K562 (cell line): Measurements from ENCODE around the gene LAMTOR1.

Experiments used
- CTCF ChIP-seq, 3 experiments: IDR thresholded peaks in 2 of 3; conservative IDR thresholded peaks in 1 of 3; 2 replicates each; pipeline ENCODE4 v1.5.1; 2011 to 2012; ENCODE audit warnings: low read length in 3 of 3, mild to moderate bottlenecking in 3 of 3, control low read depth in 2 of 3, improper control_type of control experiment in 1 of 3, inconsistent platforms in 1 of 3, low read depth in 1 of 3, mixed read lengths in 1 of 3, moderate library complexity in 1 of 3; ENCODE audit not compliant: insufficient read depth in 2 of 3
- EP300 ChIP-seq: IDR thresholded peaks from 2 replicates; pipeline ENCODE4 v1.6.1; 2012; ENCODE audit warnings: low read length, improper control_type of control experiment
- GATA2 ChIP-seq: sonication (generic); formaldehyde crosslinking; IDR thresholded peaks from 2 replicates; pipeline ENCODE4 v1.4.0; 2020; ENCODE audit warnings: mild to moderate bottlenecking, missing genetic modification reagents
- HINFP ChIP-seq: fragments of 450-650 bp; conservative IDR thresholded peaks from 2 replicates; pipeline ENCODE4 v1.6.1; 2016; ENCODE audit warnings: missing genetic modification characterization, low read depth, mild to moderate bottlenecking, control low read depth, missing compliant biosample characterization
- HMG20B ChIP-seq: fragments of 250-450 bp; sonication (Bioruptor Pico); IDR thresholded peaks from 2 replicates; pipeline ENCODE4 v1.5.0; 2021; ENCODE audit warnings: mild to moderate bottlenecking
- IRF1 ChIP-seq: sonication (generic); formaldehyde crosslinking; IDR thresholded peaks from 2 replicates; pipeline ENCODE4 v1.8.0; 2022; ENCODE audit warnings: missing genetic modification reagents, mild to moderate bottlenecking, borderline replicate concordance
- NKRF ChIP-seq: fragments of 450-650 bp; IDR thresholded peaks from 2 replicates; pipeline ENCODE4 v1.6.1; 2016; ENCODE audit warnings: borderline replicate concordance
- POLR2A ChIP-seq: fragments of 450-650 bp; conservative IDR thresholded peaks from 2 replicates; pipeline ENCODE4 v1.6.1; 2016
- RB1 ChIP-seq: fragments of 450-650 bp; IDR thresholded peaks from 2 replicates; pipeline ENCODE4 v1.6.1; 2017; ENCODE audit warnings: low read depth, mild to moderate bottlenecking
- TCF7L2 ChIP-seq: fragments of 150-350 bp; IDR thresholded peaks from 2 replicates; pipeline ENCODE4 v1.6.1; 2016; ENCODE audit warnings: low read depth, mild to moderate bottlenecking, low read length, moderate library complexity
- ZNF280B ChIP-seq: fragments of 250-450 bp; sonication (Bioruptor Pico); IDR thresholded peaks from 2 replicates; pipeline ENCODE4 v1.5.1; 2021; ENCODE audit warnings: mild to moderate bottlenecking
- ZNF41 ChIP-seq: fragments of 250-450 bp; sonication (Bioruptor Pico); conservative IDR thresholded peaks from 2 replicates; pipeline ENCODE4 v1.4.0; 2020; ENCODE audit warnings: mild to moderate bottlenecking
- ZNF584 ChIP-seq: fragments of 200-800 bp; sonication (Bioruptor generic); IDR thresholded peaks from 2 replicates; pipeline ENCODE4 v1.6.1; 2016; ENCODE audit warnings: low read depth, mild to moderate bottlenecking, missing genetic modification characterization, missing compliant biosample characterization

- no peak for TF ChIP-seq ZNF584 (CRISPR knock-in tag)
- TF ChIP-seq ZNF41: no peak
- no peak for TF ChIP-seq GATA2 (CRISPR knock-in tag)
- no peak for TF ChIP-seq POLR2A
- TF ChIP-seq EP300: no peak
- TF ChIP-seq ZNF280B (CRISPR knock-in tag): no peak
- no peak for TF ChIP-seq TCF7L2
- no peak for TF ChIP-seq HMG20B (CRISPR knock-in tag)
- TF ChIP-seq RB1: no peak
- no peak for TF ChIP-seq IRF1 (CRISPR knock-in tag)
- TF ChIP-seq HINFP (tag): no peak
- TF ChIP-seq CTCF (IDR thresholded peaks at IDR 0.05 in 2 of 3, conservative IDR thresholded peaks at IDR 0.05 in 1 of 3; ENCODE audit: insufficient read depth in 2 of 3, low read depth in 1 of 3, low read length in 3 of 3): no peak
- no peak for TF ChIP-seq NKRF
Measured at GRCh38 chr11:72058416-72059034, 44.6 kb downstream of the LAMTOR1 start.
